ENCODE results near the gene LRRC23.

GRCh38 chr12:6935371-6936193 lies 31.0 kb downstream of the LRRC23 start:
- TF ChIP-seq CTCF (IDR thresholded peaks at IDR 0.05): no peak
- TF ChIP-seq POLR2A (IDR thresholded peaks at IDR 0.05): no peak
